Measurements from ENCODE around the gene WHRN. TPM values are rescaled to one million over a fixed set of nuclear protein-coding genes. Genes with fewer than 3 reads are reported as not detected.

WHRN gene
- total and polyA plus RNA-seq, 2 of the 8 experiments (the other 6 are each of a cell fraction or from before 2014, with no cell fraction given) = 4.4 to 7.7 TPM

DNA sequence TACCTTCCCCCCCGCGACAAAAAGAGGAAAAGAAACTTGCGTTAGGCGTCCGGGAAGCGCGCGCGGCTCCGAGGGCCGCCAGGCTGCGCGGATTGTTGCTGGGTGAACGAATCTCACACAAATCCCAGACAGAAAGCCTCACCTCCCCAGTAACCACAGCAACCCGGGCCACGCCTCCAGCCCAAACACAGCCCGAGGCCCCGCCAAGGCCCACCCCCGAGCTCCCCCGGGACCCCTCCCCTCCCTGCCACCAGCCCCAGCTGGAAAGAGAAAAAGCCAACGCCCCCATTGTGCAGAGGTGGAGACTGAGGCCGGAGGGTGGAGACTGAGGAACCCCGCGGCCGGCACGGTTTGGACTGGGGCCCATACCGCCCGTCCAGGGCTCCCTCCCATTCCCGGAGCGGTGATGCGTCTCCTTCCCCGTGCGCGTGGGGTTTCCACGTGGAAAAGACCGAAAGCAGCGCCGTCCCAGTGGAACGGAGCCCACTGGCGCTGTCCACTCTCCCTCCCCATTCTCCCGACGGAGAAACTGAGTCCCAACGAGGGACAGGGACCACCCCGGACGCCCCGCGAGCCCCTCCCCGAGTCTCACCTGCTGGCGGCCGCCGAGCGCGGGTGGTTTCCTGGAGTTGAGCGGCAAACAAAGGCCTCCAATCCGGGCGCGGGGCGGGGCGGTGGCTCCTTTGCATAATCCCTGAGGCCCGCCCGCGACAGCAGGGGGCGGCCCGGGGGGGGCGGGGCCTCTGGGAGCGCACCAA lies 107.2 kb downstream of the WHRN start:
- ChIA-PET POLR2A (ENCODE audit: partially characterized antibody) (interaction anchor here (0.7 to 5.5 kb wide), 14 partner anchors 8 to 988 kb away, joined by 3 to 38 read pairs (median 4); partner anchors contain the start of genes AKNA, C9orf43 and POLE3), CTCF (ENCODE audit: partially characterized antibody) (interaction anchor here (1.7 kb wide), 1 partner anchor 255 kb away, joined by 4 read pairs; no protein-coding TSS in a partner anchor)
- H3K9ac ChIP-seq (replicated peaks in 1 of 4; ENCODE audit: extremely low read depth in 1 of 4, low read depth in 3 of 4, low read length in 3 of 4) = peak overlapping the region in 3 of 4 experiments; percentile 38 to 56 (median 43); a peak in 5 of 7 replicates
- no peak overlapping the region; the same call in 1 of the 2 replicates for H2BK5ac ChIP-seq (ENCODE audit: low read depth, low read length)
- H3K4me1 ChIP-seq (replicated peaks in 1 of 4; ENCODE audit: control insufficient read depth in 3 of 4, insufficient read depth in 4 of 4, low read length in 3 of 4) = peaks cover 6 to 17% (median 11%) of the 10 kb centered on the region in 4 experiments; a peak in 6 of 7 replicates
- H2AK5ac ChIP-seq (ENCODE audit: low read depth, low read length) = no peak overlapping the region
- H2BK20ac ChIP-seq (ENCODE audit: low read length) = no peak overlapping the region
- peak overlapping the region; percentile 62 for H4K5ac ChIP-seq (ENCODE audit: insufficient read length, low read depth, low read length)
- H4K20me1 ChIP-seq (replicated peaks in 1 of 2; ENCODE audit: control insufficient read depth in 1 of 2, insufficient read depth in 2 of 2, low read length in 2 of 2) = peaks cover 0 to 1% of the 10 kb centered on the region in 2 experiments
- H2BK15ac ChIP-seq (ENCODE audit: low read length) = no peak overlapping the region
- peaks cover 0 to 9% (median 0%) of the 10 kb centered on the region in 4 experiments; a peak in 2 of 8 replicates for H3K36me3 ChIP-seq (ENCODE audit: control insufficient read depth in 2 of 4, insufficient read depth in 4 of 4, low read length in 3 of 4)
- H3K56ac ChIP-seq (replicated peaks; ENCODE audit: insufficient read length, low read depth, low read length) = no peak overlapping the region
- no peak overlapping the region for H3K4ac ChIP-seq (replicated peaks; ENCODE audit: insufficient read length, low read depth, low read length)
- 0 out of 4 replicates have a peak, but pooled peaks cover 0 to 3% of the 10 kb centered on the region in 2 experiments for H3K79me2 ChIP-seq (ENCODE audit: control insufficient read depth in 1 of 2, insufficient read depth in 2 of 2, low read length in 2 of 2)
- H3K27ac ChIP-seq (ENCODE audit: low read depth, low read length) = peak overlapping the region; percentile 49; the same call in 1 of the 2 replicates
- no peaks in the 10 kb centered on the region for H3K9me3 ChIP-seq (ENCODE audit: insufficient read depth in 2 of 2, low read depth in 1 of 2, low read length in 1 of 2)
- peak overlapping the region; percentile 68; the same call in 1 of the 2 replicates for H3K18ac ChIP-seq (ENCODE audit: extremely low read depth, low read length)
- FAIRE-seq (no peak), DNase-seq (ENCODE audit: low read depth in 1 of 2, low spot score in 2 of 2) (peak; percentile 77 to 98)
- peak overlapping the region; percentile 83 for H4K91ac ChIP-seq (replicated peaks; ENCODE audit: insufficient read length, low read length)
- no peak overlapping the region for H3K23ac ChIP-seq (ENCODE audit: insufficient read length)
- H2BK12ac ChIP-seq (ENCODE audit: low read depth, low read length) = peak overlapping the region; percentile 10; the same call in 1 of the 2 replicates
- no peak overlapping the region for H2AFZ ChIP-seq (ENCODE audit: low read length)
- no peak overlapping the region for H2BK120ac ChIP-seq (replicated peaks; ENCODE audit: low read depth, low read length)
- H3K14ac ChIP-seq (ENCODE audit: insufficient read length) = no peak overlapping the region
- peak overlapping the region; percentile 91; the same call in 1 of the 2 replicates for H4K8ac ChIP-seq (ENCODE audit: extremely low read depth, insufficient read depth, low read length)
- peak overlapping the region; percentile 71 to 85 for H3K4me2 ChIP-seq (ENCODE audit: insufficient read depth in 1 of 2, low read depth in 2 of 2, low read length in 2 of 2)
- peaks cover 6% of the 10 kb centered on the region; the same call in 1 of the 2 replicates for H3K23me2 ChIP-seq (ENCODE audit: low read depth, low read length)
- 1% methylated on average over 27 of the region's 66 CpGs; no CpG with 5 or more reads in 1 of the 2 experiments for WGBS, 2 experiments (ENCODE audit: extremely low coverage in 1 of 2, insufficient coverage in 1 of 2, insufficient read length in 1 of 2, insufficient replicate concordance in 2 of 2, low coverage in 1 of 2, low lambda C conversion rate in 2 of 2, missing lambda C conversion rate in 1 of 2)
- H3K79me1 ChIP-seq (ENCODE audit: low read depth, low read length) = no peaks in the 10 kb centered on the region
- no peaks in the 10 kb centered on the region for H3K27me3 ChIP-seq (replicated peaks in 1 of 4; ENCODE audit: control insufficient read depth in 3 of 4, extremely low read depth in 1 of 4, insufficient read depth in 3 of 4, low read length in 3 of 4)
- peak overlapping the region; percentile 55 to 82 (median 70) for H3K4me3 ChIP-seq (ENCODE audit: extremely low read depth in 1 of 4, insufficient read depth in 2 of 4, low read depth in 3 of 4, low read length in 4 of 4)
- TF ChIP-seq KDM4A (IDR thresholded peaks at IDR 0.05; ENCODE audit: low read depth, low read length, severe bottlenecking) (peak; percentile 57), KDM1A (IDR thresholded peaks at IDR 0.05; ENCODE audit: borderline replicate concordance, low read length) (peak; percentile 100), NANOG (IDR thresholded peaks at IDR 0.05; ENCODE audit: insufficient read depth, low read depth, low read length, poor library complexity, severe bottlenecking) (peak; percentile 40), TAF7 (optimal IDR thresholded peaks at IDR 0.05; ENCODE audit: borderline replicate concordance, low read depth, low read length) (peak; percentile 17), BCL11A (IDR thresholded peaks at IDR 0.05; ENCODE audit: low read depth in 2 of 2, low read length in 2 of 2) (no peak), RBBP5 (IDR thresholded peaks at IDR 0.05; ENCODE audit: borderline replicate concordance, low read depth, low read length) (no peak), E2F6 (IDR thresholded peaks at IDR 0.05) (peak; percentile 49; the same call in 1 of the 2 replicates), CHD1 (IDR thresholded peaks at IDR 0.05; ENCODE audit: low read depth, low read length) (no peak), HDAC6 (IDR thresholded peaks at IDR 0.05; ENCODE audit: low read depth, low read length) (no peak), EGR1 (IDR thresholded peaks at IDR 0.05; ENCODE audit: borderline replicate concordance, low read depth, low read length) (0 out of 2 replicates have a peak, but pooled peaks have one; percentile 7)

Measured in H1 (cell line).